CD4-positive, alpha-beta T cell treated with Interleukin-10 for 1 hour (primary cell): ENCODE results near the gene CCND1.
"Not testable (repeated sequence)": the region's sequence is repeated elsewhere in the genome, so short reads cannot be mapped to it uniquely, and the experiment has no call there.

Source experiments
- DNase-seq: peaks from one replicate; pipeline ENCODE4 v3.0.0-alpha.2; 2020

CCND1 gene

GRCh38 chr11:69618237-69618636 is 22.7 kb upstream of the CCND1 start:
- no peak for DNase-seq

DNA sequence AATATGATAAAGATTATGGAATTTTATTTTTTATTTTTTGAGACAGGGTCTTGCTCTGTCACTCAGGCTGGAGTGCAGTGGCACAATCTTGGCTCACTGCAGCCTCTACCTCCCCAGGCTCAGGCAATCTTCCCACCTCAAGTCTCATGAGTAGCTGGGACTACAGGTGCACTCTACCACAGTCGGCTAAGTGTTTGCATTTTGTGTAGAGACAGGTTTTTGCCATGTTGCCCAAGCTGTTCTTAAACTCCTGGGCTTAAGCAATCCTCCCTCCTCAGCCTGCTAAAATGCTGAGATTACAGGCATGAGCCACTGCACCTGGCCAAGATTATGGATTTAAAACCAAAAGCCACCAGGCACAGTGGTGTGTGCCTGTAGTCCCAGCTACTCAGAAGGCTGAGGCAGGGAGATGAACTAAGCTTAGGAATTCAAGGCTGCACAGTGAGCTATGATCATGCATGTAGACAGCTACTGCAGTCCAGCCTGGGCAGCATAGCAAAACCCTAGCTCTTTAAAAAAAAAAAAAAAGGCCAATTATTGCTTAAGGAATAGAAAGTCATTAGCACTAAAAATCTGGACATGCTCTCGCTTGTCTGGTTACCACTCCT is 20.2 kb upstream of the CCND1 start:
- DNase-seq, result no peak

GRCh38 chr11:69622097-69622681 is 18.8 kb upstream of the CCND1 start:
- DNase-seq, result not testable (repeated sequence)

DNA sequence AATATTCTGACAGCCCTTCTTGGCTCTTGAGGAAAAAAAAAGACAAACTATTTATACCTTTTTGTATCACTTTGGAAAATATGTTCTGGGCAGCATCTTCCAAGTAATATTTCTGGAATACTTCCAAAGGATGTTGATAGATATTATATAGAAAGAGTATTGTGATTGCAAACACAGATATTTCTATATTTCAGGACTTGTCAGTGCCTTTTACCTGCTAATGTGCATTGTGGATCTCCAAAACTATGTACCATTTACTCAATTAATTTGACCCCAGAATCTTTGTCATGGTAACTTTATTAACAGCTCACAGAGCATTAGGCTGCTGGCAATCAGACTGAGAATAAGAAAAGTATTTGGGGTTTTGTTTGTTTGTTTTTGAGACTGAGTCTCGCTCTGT is 16.7 kb upstream of the CCND1 start:
- no peak for DNase-seq

DNA sequence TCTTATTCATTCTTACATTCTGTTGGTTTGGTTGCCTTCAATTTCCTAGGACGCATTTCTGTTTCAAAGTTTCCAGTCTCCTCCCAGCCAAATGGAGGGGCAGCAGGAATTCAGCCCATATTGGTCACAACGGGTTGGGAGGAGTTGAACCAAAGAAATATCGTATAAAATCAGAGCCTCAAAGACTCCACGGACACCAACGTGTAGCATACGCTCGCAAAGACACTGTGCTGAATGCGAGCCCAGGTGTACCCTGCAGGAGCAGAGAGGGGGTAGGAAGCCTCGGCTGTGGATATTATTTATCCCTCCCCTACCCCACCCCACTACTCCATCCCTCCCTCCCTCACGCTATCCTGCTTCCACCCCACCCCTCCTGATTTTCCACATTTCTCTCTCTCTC is 15.5 kb upstream of the CCND1 start:
- no peak for DNase-seq

DNA sequence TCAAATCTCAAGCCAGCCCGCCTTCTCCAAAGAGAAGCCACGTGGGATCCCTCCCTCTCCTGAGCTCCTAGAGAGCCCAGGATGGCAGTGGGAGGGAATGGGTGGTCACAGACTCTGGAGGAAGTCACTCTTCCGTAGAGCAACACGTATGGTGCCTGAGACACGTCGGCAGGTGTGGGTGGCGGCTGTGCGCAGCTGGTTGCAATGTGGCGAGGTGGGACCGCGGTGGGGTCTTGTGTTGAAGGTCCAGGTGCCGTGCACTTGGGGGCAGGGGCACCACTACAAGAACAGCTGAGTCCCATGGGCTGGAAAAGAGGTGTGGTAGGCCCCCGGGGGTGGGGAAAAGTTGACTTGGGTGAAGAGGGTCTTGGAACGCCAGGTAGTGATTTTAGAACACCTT is 13.4 kb upstream of the CCND1 start:
- no peak for DNase-seq

DNA sequence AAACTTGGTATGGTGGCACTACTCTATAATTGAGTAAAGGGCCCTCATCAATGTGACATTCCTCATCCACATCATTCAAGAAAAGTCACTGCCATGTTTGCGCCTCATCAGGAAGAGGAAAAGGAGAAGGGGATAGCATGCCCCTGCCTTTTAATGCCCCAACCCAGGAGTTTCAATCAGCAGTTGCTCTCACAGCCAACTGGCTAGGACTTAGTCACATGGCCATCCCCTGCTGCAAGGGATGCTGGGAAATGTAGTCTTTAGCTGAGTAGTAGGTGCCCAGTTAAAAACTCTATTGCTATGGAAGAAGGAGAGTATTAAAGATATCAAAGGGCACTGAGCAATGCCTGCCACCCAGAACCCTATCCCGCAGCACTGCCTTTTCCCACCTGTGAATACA is 10.9 kb upstream of the CCND1 start:
- no peak for DNase-seq

DNA sequence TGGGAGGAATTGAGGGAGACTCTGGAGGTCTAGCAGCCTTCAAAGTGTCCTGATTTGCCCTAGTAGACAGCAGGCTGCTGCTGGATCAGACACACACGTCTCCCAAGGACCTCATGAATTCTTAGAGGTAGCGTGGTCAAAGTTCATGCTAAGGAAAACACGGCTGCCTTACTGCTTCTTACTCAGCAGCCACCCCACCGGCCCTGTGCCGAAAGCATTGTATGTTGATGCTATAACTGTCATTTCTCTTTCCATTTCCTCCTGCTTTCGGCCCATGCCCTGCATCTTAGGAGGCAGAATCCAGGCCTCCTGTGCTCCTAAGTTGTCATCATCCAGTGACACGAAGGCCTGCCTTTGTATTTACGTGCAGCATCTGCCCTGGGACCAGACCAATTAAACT is 10.5 kb upstream of the CCND1 start:
- DNase-seq, result no peak

DNA sequence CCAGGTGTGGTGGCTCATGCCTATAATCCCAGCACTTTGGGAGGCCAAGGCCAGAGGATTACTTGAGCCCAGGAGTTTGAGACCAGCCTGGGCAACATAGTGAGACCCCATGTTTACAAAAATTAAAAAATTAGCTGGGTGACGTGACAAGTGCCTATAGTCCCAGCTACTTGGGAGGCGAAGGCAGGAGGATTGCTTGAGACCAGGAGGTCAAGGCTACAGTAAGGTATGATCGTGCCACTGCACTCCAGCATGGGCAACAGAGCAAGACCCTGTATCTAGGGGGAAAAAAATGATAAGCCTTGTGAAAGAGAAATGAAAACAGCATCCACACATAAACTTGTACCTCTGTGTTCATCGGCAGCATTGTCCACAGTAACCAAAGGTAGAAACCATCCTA is 8.1 kb upstream of the CCND1 start:
- DNase-seq, result no peak

DNA sequence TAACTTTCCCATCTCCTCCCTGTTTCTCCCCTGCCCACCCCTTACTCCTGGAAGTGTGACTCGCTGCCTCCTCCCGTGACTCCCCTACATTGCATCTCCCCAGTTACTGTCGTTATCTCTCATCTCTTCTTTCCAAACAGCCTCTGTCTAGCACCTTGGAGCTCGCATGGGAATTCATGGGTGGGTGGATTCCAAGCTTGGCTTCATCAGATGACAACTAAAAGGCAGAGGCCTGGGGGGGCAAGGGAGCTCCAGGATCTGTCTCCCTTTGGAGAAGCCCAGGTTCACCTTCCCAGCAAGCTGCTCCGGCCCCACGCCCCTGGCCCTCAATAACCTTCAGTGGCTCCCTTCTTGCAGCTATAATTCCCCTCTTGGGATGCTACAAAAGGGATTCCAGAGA is 6.9 kb upstream of the CCND1 start:
- no peak for DNase-seq

GRCh38 chr11:69634590-69634989 is 6.4 kb upstream of the CCND1 start:
- DNase-seq, result no peak

DNA sequence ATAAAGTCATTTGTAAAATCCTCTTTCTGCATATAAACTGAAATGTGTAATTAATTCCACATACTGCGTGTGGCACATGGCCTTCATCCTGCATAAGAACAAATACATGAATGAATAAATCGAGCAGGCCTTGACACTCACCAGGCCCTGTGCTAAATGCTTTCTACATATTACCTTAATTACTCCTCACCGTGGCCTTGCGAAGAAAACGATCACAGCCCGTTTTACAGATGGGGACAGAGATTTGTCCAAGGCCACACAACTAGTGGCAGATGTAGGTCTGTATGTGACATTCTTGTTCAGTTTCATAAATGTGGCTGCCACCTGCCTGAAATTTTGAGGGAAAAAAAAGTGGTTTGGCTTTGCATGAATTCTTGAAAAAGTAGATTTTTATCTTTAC is 5.8 kb upstream of the CCND1 start:
- no peak for DNase-seq

- no peak for DNase-seq
Measured at GRCh38 chr11:69635804-69636511, 5.0 kb upstream of the CCND1 start.

GRCh38 chr11:69636512-69637197 is 4.3 kb upstream of the CCND1 start:
- no peak for DNase-seq

GRCh38 chr11:69637198-69637940 is 3.6 kb upstream of the CCND1 start:
- DNase-seq, result no peak

DNA sequence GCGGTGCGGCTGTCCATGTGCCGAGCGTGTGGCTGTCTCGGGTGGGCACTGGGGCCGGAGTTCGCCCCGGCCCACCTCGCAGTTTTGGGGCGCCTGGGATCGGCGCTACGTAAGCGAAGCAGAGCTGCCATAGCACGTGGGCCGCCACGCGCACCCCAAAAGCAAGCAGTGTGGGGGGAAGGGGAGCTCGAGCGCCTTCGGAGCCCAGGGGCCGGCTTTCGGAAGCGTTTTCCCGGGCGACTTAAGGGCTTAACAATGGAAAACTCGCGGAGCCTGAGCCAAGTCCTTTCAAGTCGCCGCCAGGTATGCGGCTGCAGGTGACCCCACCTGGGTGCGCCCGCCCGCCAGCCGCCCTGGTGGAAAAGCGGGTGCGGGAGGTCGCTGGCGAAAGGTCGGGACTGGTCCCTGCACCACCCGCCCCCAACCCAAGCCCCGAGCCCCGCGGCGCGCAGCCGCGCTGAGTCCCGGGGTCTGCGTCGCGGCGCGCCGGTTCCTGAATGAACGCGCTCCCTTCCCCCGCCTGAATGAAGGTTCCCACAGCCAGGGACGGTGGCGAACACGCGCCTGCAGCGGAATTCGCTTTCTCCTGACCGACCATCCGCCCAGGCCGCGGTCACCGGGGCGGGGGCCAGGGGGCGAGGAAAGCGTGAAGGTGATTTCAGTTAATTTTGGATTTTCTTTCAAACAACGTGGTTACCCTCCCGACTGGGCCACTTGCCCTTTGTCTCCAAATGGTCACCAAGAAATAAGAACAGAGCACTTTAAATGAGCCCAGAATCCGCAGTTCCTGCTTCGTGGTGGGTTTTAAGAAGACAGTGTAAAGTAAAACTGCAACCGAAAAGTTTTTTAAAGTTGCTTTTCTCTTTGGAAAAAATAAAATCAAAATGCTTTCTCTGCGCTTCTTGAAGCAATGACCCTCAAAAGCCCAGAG is 2.8 kb upstream of the CCND1 start:
- no peak for DNase-seq

- no peak for DNase-seq
Measured at GRCh38 chr11:69638941-69639681, 1.8 kb upstream of the CCND1 start.

GRCh38 chr11:69639831-69640230 is 1.1 kb upstream of the CCND1 start:
- DNase-seq, result no peak

DNA sequence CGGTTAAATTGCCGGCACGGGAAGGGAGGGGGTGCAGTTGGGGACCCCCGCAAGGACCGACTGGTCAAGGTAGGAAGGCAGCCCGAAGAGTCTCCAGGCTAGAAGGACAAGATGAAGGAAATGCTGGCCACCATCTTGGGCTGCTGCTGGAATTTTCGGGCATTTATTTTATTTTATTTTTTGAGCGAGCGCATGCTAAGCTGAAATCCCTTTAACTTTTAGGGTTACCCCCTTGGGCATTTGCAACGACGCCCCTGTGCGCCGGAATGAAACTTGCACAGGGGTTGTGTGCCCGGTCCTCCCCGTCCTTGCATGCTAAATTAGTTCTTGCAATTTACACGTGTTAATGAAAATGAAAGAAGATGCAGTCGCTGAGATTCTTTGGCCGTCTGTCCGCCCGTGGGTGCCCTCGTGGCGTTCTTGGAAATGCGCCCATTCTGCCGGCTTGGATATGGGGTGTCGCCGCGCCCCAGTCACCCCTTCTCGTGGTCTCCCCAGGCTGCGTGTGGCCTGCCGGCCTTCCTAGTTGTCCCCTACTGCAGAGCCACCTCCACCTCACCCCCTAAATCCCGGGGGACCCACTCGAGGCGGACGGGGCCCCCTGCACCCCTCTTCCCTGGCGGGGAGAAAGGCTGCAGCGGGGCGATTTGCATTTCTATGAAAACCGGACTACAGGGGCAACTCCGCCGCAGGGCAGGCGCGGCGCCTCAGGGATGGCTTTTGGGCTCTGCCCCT is 529 bp upstream of the CCND1 start:
- DNase-seq, result no peak

DNA sequence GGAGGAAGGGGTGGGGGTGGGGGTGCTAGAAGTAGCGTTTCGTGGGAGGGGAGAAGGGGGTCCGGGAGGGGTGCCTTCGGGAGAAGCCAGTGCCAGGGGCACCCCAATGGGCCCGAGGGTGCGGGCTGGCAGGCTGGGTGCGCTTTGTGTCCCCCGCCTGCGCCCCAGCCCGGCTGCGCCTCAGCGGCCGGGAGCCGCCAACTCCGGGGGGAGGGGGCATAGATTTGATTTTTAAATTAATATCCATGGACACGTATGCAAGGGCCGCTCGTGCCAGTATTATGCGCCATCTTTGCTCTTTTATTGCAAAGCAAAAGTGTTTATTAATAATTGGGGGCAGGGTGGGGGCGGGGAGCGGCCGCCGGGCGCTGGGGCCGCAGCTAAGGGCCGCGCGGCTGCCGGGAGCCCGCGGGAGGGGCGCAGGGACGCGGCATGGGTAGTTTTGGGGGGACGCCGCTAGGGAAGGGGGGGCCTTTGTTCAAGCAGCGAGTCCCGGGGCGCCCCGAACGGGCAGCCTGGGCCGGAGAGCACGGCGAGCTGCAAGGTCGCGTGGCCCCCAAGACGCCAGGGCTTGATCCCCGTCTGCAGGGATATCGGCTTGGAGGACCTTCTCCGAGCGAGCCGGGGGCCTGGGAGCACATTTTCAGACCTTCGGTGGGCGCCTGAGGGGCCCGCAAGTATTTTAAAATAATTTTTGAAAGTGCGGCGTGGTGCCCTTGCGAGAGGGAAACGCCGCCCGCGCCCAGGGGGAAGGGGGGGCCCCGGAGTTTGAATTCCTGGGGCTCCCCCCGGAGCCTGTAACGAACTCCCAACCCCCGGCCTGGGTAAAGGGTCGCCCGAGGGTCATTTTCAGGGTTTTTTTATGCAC is 959 bp downstream of the CCND1 start:
- no peak for DNase-seq
